ENCODE results near the gene MTMR3.

- TF ChIP-seq CTCF (IDR thresholded peaks at IDR 0.05; ENCODE audit: low read depth, low read length, poor library complexity, severe bottlenecking) = no peak
- no peak for TF ChIP-seq EZH2phosphoT487 (IDR thresholded peaks at IDR 0.05; ENCODE audit: borderline replicate concordance, low read length)
Observed at GRCh38 chr22:29945435-29945834, 62.5 kb downstream of the MTMR3 start.

All from DOHH2 (cell line).